ENCODE measurements around the gene GABBR2. TPM values are rescaled to one million over a fixed set of nuclear protein-coding genes. Genes with fewer than 3 reads are reported as not detected.
"Not testable (repeated sequence)": the region's sequence is repeated elsewhere in the genome, so short reads cannot be mapped to it uniquely, and the experiment has no call there.

Gene GABBR2
- total and polyA plus RNA-seq, 2 donors (not counting 1 experiment from before 2014, with no cell fraction given), result 0.03 TPM; not detected in 1

GRCh38 chr9:98687911-98688310, 20.8 kb downstream of the GABBR2 start:
- Histone ChIP-seq H3K27me3 (replicated peaks in 1 of 4; ENCODE audit: control extremely low read depth in 1 of 4, control insufficient read depth in 3 of 4, insufficient read depth in 4 of 4, low read length in 3 of 4) (peaks cover 0 to 3% (median 0%) of the 10 kb centered on the region in 4 experiments), H2AFZ (ENCODE audit: insufficient read depth, low read depth, low read length, poor library complexity, severe bottlenecking) (no peak overlapping the region), H3K9ac (ENCODE audit: low read length) (no peak overlapping the region), H3K4me2 (replicated peaks; ENCODE audit: low read depth, low read length, poor library complexity, severe bottlenecking) (no peak overlapping the region), H3K4me3 (ENCODE audit: control extremely low read depth in 1 of 5, extremely low read depth in 1 of 5, insufficient read depth in 1 of 5, low read depth in 2 of 5, low read length in 4 of 5) (no peak overlapping the region), H4K20me1 (ENCODE audit: control insufficient read depth, insufficient read depth, low read length, poor library complexity, severe bottlenecking) (no peaks in the 10 kb centered on the region), H3K79me2 (ENCODE audit: control insufficient read depth, insufficient read depth, low read length) (no peaks in the 10 kb centered on the region), H3K9me3 (ENCODE audit: control extremely low read depth in 1 of 3, control insufficient read depth in 2 of 3, insufficient read depth in 1 of 3, low read length in 2 of 3) (no peaks in the 10 kb centered on the region), H3K27ac (ENCODE audit: low read length in 2 of 2) (no peak overlapping the region), H3K4me1 (ENCODE audit: control insufficient read depth in 2 of 2, insufficient read depth in 2 of 2, low read length in 2 of 2) (no peaks in the 10 kb centered on the region), H3K36me3 (replicated peaks in 1 of 2; ENCODE audit: control extremely low read depth in 1 of 2, control insufficient read depth in 1 of 2, extremely low read depth in 1 of 2, insufficient read depth in 2 of 2, low read length in 1 of 2) (no peaks in the 10 kb centered on the region)
- TF ChIP-seq EZH2 (IDR thresholded peaks at IDR 0.05; ENCODE audit: borderline replicate concordance, insufficient read depth, low read depth, low read length, poor library complexity, severe bottlenecking), result no peak
- TF ChIP-seq CTCF (IDR thresholded peaks at IDR 0.05), result no peak
- intact Hi-C loops (cut with micrococcal nuclease), result no loop called here
- Mint-ChIP-seq H3K27ac (no peak overlapping the region), H3K4me1 (no peaks in the 10 kb centered on the region), H3K4me3 (no peak overlapping the region), H3K27me3 (peaks cover 7% of the 10 kb centered on the region), H3K9me3 (ENCODE audit: insufficient read depth) (no peaks in the 10 kb centered on the region)
- CTCF ChIA-PET, result no interaction called here
- POLR2A ChIA-PET, result no interaction called here
- 100% methylated on average over 1 of the region's 1 CpG for WGBS (ENCODE audit: insufficient coverage)
- ATAC-seq (ENCODE audit: low read depth), result no peak
- no peak for DNase-seq

GRCh38 chr9:98686961-98687855, 21.5 kb downstream of the GABBR2 start:
- no peak overlapping the region for H3K27ac ChIP-seq (ENCODE audit: low read length in 2 of 2)
- H3K36me3 ChIP-seq (replicated peaks in 1 of 2; ENCODE audit: control extremely low read depth in 1 of 2, control insufficient read depth in 1 of 2, extremely low read depth in 1 of 2, insufficient read depth in 2 of 2, low read length in 1 of 2), result no peaks in the 10 kb centered on the region
- H3K79me2 ChIP-seq (ENCODE audit: control insufficient read depth, insufficient read depth, low read length), result no peaks in the 10 kb centered on the region
- ATAC-seq (ENCODE audit: low read depth), result no peak
- no peak overlapping the region for H3K4me2 ChIP-seq (replicated peaks; ENCODE audit: low read depth, low read length, poor library complexity, severe bottlenecking)
- H3K9me3 Mint-ChIP-seq (ENCODE audit: insufficient read depth), result no peaks in the 10 kb centered on the region
- no peak overlapping the region for H2AFZ ChIP-seq (ENCODE audit: insufficient read depth, low read depth, low read length, poor library complexity, severe bottlenecking)
- no peak overlapping the region for H3K4me3 Mint-ChIP-seq
- ChIA-PET POLR2A (no interaction called here), CTCF (no interaction called here)
- H3K4me1 Mint-ChIP-seq, result no peaks in the 10 kb centered on the region
- H4K20me1 ChIP-seq (ENCODE audit: control insufficient read depth, insufficient read depth, low read length, poor library complexity, severe bottlenecking), result no peaks in the 10 kb centered on the region
- H3K9me3 ChIP-seq (ENCODE audit: control extremely low read depth in 1 of 3, control insufficient read depth in 2 of 3, insufficient read depth in 1 of 3, low read length in 2 of 3), result no peaks in the 10 kb centered on the region
- no peak overlapping the region for H3K4me3 ChIP-seq (ENCODE audit: control extremely low read depth in 1 of 5, extremely low read depth in 1 of 5, insufficient read depth in 1 of 5, low read depth in 2 of 5, low read length in 4 of 5)
- TF ChIP-seq EZH2 (IDR thresholded peaks at IDR 0.05; ENCODE audit: borderline replicate concordance, insufficient read depth, low read depth, low read length, poor library complexity, severe bottlenecking) (no peak), CTCF (IDR thresholded peaks at IDR 0.05) (no peak)
- H3K9ac ChIP-seq (ENCODE audit: low read length), result no peak overlapping the region
- H3K27me3 Mint-ChIP-seq, result peaks cover 7% of the 10 kb centered on the region
- no peaks in the 10 kb centered on the region for H3K4me1 ChIP-seq (ENCODE audit: control insufficient read depth in 2 of 2, insufficient read depth in 2 of 2, low read length in 2 of 2)
- 62% methylated on average over 7 of the region's 7 CpGs for WGBS (ENCODE audit: insufficient coverage)
- intact Hi-C loops (cut with micrococcal nuclease), result no loop called here
- H3K27ac Mint-ChIP-seq, result no peak overlapping the region
- DNase-seq, result no peak
- peaks cover 0 to 3% (median 0%) of the 10 kb centered on the region in 4 experiments for H3K27me3 ChIP-seq (replicated peaks in 1 of 4; ENCODE audit: control extremely low read depth in 1 of 4, control insufficient read depth in 3 of 4, insufficient read depth in 4 of 4, low read length in 3 of 4)

GRCh38 chr9:98684816-98685215, 23.9 kb downstream of the GABBR2 start:
- H3K27me3 ChIP-seq (replicated peaks in 1 of 4; ENCODE audit: control extremely low read depth in 1 of 4, control insufficient read depth in 3 of 4, insufficient read depth in 4 of 4, low read length in 3 of 4); CTCF ChIA-PET; H2AFZ ChIP-seq (ENCODE audit: insufficient read depth, low read depth, low read length, poor library complexity, severe bottlenecking); H4K20me1 ChIP-seq (ENCODE audit: control insufficient read depth, insufficient read depth, low read length, poor library complexity, severe bottlenecking); intact Hi-C loops (cut with micrococcal nuclease); H3K27ac Mint-ChIP-seq; ATAC-seq (ENCODE audit: low read depth); H3K79me2 ChIP-seq (ENCODE audit: control insufficient read depth, insufficient read depth, low read length); POLR2A ChIA-PET; H3K4me1 ChIP-seq (ENCODE audit: control insufficient read depth in 2 of 2, insufficient read depth in 2 of 2, low read length in 2 of 2); H3K9me3 Mint-ChIP-seq (ENCODE audit: insufficient read depth); H3K27me3 Mint-ChIP-seq; DNase-seq; H3K4me3 Mint-ChIP-seq; H3K4me3 ChIP-seq (ENCODE audit: control extremely low read depth in 1 of 5, extremely low read depth in 1 of 5, insufficient read depth in 1 of 5, low read depth in 2 of 5, low read length in 4 of 5); H3K4me1 Mint-ChIP-seq; H3K27ac ChIP-seq (ENCODE audit: low read length in 2 of 2); H3K9me3 ChIP-seq (ENCODE audit: control extremely low read depth in 1 of 3, control insufficient read depth in 2 of 3, insufficient read depth in 1 of 3, low read length in 2 of 3); H3K36me3 ChIP-seq (replicated peaks in 1 of 2; ENCODE audit: control extremely low read depth in 1 of 2, control insufficient read depth in 1 of 2, extremely low read depth in 1 of 2, insufficient read depth in 2 of 2, low read length in 1 of 2); H3K4me2 ChIP-seq (replicated peaks; ENCODE audit: low read depth, low read length, poor library complexity, severe bottlenecking); H3K9ac ChIP-seq (ENCODE audit: low read length): not testable (repeated sequence)
- WGBS (ENCODE audit: insufficient coverage), result 100% methylated on average over 2 of the region's 2 CpGs

Measured in B cell (primary cell).